Right lobe of liver (tissue), 6 donors: ENCODE data around the gene NRBF2. TPM values are rescaled to one million over a fixed set of nuclear protein-coding genes. Genes with fewer than 3 reads are reported as not detected.

Experiments used
- ATAC-seq, 4 donors: fragments of 200-7000 bp; cut with Tn5 transposase; one replicate each; pipeline ENCODE4 v1.9.1; 2020; ENCODE audit warnings: mild to moderate bottlenecking in 4 of 4, moderate library complexity in 4 of 4
- DNase-seq, 3 donors: peaks; one replicate each; pipeline ENCODE4 v3.0.0-alpha.2; 2020
- H3K27ac ChIP-seq, 3 donors: fragments of 200-600 bp; one replicate each; pipeline ENCODE4 v1.8.0; 2022
- H3K27me3 ChIP-seq, 2 donors: fragments of 200-600 bp; one replicate each; pipeline ENCODE4 v1.8.0; 2022
- H3K36me3 ChIP-seq, 4 donors: fragments of 200-600 bp; sonication (generic) in 1 of 4; one replicate each; pipeline versions ENCODE4 v1.5.1 to v1.8.0; 2017 to 2022; ENCODE audit warnings: control low read depth in 1 of 4
- H3K4me1 ChIP-seq, 4 donors: fragments of 200-600 bp; sonication (generic) in 1 of 4; one replicate each; pipeline versions ENCODE4 v1.5.1 to v1.8.0; 2017 to 2022; ENCODE audit warnings: control low read depth in 1 of 4
- H3K4me3 ChIP-seq, 3 donors: fragments of 200-600 bp; one replicate each; pipeline ENCODE4 v1.8.0; 2022
- H3K9me3 ChIP-seq, 4 donors: fragments of 200-600 bp; sonication (generic) in 1 of 4; one replicate each; pipeline versions ENCODE4 v1.5.1 to v1.8.0; 2017 to 2022; ENCODE audit warnings: control low read depth in 1 of 4
- POLR2A ChIP-seq: fragments of 450-650 bp; IDR thresholded peaks from one replicate; pipeline ENCODE4 v1.6.1; 2017; ENCODE audit warnings: antibody characterized with exemption, mild to moderate bottlenecking
- WGBS: methylation state at CpG from one replicate; pipeline ENCODE4 v1.1.6; 2018; ENCODE audit warnings: low coverage, low lambda C conversion rate; ENCODE audit not compliant: insufficient coverage; ENCODE audit errors: missing lambda C conversion rate; 5-methylcytosine and 5-hydroxymethylcytosine counted together
- intact Hi-C, 2 donors: fragments of 100-400 bp; cut with DNase I; formaldehyde crosslinking; loops; one replicate each; pipeline versions ENCODE4 v1.11.2 to v1.14.1; 2022
- total RNA-seq, 6 experiments: library from RNA; depleted of rRNA in 2 of 6; stranded (reverse); fragments of >200 nt in 2 of 6; fragmentation: NEBNext Ultra II Directional in 3 of 6; extraction: Animal tissue kit (Norgen Biotek cat#: 25700) in 3 of 6; gene quantifications; one replicate each; pipeline versions ENCODE4 v1.1.0 to v1.2.4, GENCODE V29; 2016 to 2023
- TF ChIP-seq, protein P1 (sequence below), 4 donors: fragments of 200-600 bp in 3 of 4; fragments of 450-650 bp in 1 of 4; IDR thresholded peaks; one replicate each; pipeline versions ENCODE4 v1.5.1 to v1.8.0; 2016 to 2022; ENCODE audit warnings: antibody characterized with exemption in 4 of 4, mild to moderate bottlenecking in 2 of 4
- donor health status: DM: no; HTN: yes; CAD: no.
- donor health status: DM: no; HTN: no; CAD: no.
- donor health status: DM: no; HTN: no; CAD: no.
- donor health status: DM: no; HTN: yes; CAD: no.
- donor health status: DM: no; HTN: yes; CAD: no.

The NRBF2 gene
- total RNA-seq, 6 experiments from 2014 or later, result 15.9 to 32.3 (median 22.8) TPM

DNA sequence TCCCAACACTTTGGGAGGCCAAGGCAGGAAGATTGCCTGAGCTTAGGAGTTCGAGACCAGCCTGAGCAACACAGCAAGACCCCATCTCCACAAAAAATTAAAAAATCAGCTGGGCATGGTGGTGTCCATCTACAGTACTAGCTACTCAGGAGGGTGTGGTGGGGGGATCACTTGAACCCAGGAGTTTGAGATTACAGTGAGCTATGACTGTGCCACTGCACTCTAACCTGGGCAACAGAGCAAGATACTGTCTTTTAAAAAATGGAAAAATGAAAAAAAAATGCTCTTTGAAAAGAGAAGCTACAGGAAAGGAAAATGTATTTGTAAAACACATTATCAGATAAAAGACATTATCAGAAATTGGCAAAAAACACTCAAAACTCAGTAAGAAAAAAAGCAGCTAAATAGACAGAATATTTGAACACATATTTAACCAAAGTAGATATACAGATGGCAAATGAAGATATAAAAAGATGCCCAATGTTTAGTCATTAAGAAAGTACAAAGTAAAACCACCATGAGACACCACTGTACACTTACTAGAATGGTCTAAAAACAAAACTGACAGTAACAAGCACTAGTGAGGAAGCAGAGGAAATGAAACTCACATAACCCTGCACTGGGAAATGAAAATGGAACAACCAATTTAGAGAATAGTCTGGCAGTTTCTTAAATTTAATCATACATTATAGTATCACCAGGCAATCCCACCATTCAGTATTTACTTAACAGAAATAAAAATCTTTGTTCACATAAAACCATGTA, 40.5 kb downstream of the NRBF2 start:
- WGBS, result 100% methylated on average over 1 of the region's 1 CpG
- H3K9me3 ChIP-seq, result no peaks in the 10 kb centered on the region
- peaks cover 0 to 25% (median 11%) of the 10 kb centered on the region in 4 donors for H3K4me1 ChIP-seq
- H3K4me3 ChIP-seq, result no peak overlapping the region
- H3K27me3 ChIP-seq, result no peaks in the 10 kb centered on the region
- intact Hi-C loops, result no loop called here
- peak; percentile 33 to 62 (median 54) for ATAC-seq
- peaks cover 0 to 55% (median 16%) of the 10 kb centered on the region in 4 donors for H3K36me3 ChIP-seq
- no peak overlapping the region for H3K27ac ChIP-seq
- TF ChIP-seq, protein P1, sequence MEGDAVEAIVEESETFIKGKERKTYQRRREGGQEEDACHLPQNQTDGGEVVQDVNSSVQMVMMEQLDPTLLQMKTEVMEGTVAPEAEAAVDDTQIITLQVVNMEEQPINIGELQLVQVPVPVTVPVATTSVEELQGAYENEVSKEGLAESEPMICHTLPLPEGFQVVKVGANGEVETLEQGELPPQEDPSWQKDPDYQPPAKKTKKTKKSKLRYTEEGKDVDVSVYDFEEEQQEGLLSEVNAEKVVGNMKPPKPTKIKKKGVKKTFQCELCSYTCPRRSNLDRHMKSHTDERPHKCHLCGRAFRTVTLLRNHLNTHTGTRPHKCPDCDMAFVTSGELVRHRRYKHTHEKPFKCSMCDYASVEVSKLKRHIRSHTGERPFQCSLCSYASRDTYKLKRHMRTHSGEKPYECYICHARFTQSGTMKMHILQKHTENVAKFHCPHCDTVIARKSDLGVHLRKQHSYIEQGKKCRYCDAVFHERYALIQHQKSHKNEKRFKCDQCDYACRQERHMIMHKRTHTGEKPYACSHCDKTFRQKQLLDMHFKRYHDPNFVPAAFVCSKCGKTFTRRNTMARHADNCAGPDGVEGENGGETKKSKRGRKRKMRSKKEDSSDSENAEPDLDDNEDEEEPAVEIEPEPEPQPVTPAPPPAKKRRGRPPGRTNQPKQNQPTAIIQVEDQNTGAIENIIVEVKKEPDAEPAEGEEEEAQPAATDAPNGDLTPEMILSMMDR (IDR thresholded peaks at IDR 0.05), result no peak
- no peak for TF ChIP-seq POLR2A
- DNase-seq, result no peak

DNA sequence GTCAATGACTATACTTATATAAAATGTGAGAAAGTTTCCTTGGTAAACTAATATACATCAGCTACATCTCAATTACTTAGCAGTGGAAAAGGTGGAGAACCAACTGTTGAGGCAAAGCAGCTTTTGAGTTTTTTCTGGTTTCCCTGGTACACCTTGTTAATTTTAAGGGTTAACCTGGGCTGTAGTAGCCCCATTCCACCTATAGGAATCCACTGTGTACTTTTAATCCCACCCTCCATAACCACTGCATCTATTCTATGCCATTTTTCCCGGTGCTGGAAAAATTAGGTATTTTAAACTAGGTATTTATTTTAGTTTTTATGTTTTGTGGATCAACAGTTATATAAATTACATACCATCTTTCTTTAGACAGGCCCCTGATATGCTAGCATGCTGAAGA, 42.4 kb downstream of the NRBF2 start:
- Histone ChIP-seq H3K27me3 (no peaks in the 10 kb centered on the region), H3K4me1 (peaks cover 0 to 8% (median 4%) of the 10 kb centered on the region in 4 donors), H3K36me3 (peaks cover 0 to 65% (median 14%) of the 10 kb centered on the region in 4 donors), H3K9me3 (no peaks in the 10 kb centered on the region), H3K27ac (no peak overlapping the region), H3K4me3 (no peak overlapping the region)
- 93% methylated on average over 1 of the region's 1 CpG for WGBS
- intact Hi-C loops, result no loop called here
- ATAC-seq (no peak), DNase-seq (no peak)
- TF ChIP-seq POLR2A, result no peak
- TF ChIP-seq, protein P1 (IDR thresholded peaks at IDR 0.05), result no peak

DNA sequence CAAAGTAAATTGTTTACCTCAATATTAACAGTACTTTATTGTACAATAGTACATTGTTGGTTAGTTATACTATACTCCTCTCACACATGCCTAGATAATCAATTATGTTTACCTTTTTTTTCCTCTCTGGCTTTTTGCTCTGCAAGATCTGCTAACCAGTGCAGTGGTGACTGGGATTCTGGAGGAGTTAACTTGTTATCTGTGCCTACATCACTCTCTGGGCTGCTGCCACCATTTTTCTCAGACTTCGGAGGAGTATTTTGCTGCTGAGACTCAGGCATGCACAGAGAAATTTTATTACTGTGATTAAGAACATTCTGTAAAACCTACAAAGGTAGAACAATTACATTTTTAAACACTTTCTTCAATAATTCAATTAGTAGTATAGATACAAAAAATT, 59.7 kb downstream of the NRBF2 start:
- intact Hi-C loops, result no loop called here
- no peak for ATAC-seq

DNA sequence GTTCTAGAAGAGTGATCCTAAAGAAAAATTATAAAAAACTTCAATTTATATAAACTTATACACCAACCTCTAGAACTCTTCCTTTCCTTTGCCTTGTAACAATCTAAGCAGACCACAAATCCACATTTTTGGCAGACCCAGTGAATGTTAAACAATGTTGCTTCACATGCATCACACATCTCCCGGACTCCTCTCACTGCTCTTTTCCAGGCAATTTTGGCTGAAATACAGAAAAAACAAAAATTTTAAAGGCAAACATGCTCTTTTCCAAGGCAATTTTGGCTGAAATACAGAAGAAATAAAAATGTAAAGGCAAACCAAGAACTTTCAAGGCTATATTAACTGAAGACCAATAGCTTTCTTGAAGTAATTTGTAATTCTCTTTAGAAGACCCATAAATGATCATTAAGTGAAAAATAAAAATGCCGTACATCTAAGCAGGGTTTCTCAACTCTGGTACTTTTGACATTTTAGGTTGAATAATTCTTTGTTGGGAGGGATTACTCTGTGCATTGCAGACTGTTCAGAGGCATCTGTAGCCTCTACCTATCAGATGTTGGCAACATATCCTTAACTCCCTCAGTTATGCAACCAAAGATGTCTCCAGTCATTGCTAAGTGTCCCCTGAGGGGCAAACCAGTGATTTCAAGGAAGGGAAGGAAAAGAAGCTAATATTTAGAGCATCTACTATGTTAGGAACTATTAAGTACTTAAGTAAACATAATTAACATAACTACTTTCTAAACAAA, 64.4 kb downstream of the NRBF2 start:
- H3K27me3 ChIP-seq, result no peaks in the 10 kb centered on the region
- ATAC-seq, result peak; percentile 65 to 76 (median 71)
- WGBS, result 46% methylated on average over 2 of the region's 2 CpGs

More for the DNA sequence above, 59.7 kb downstream of the NRBF2 start:
- Histone ChIP-seq H3K9me3 (no peaks in the 10 kb centered on the region), H3K27ac (no peak overlapping the region), H3K4me1 (peaks cover 0 to 6% (median 0%) of the 10 kb centered on the region in 4 donors), H3K4me3 (no peak overlapping the region), H3K36me3 (peaks cover 0 to 84% (median 36%) of the 10 kb centered on the region in 4 donors), H3K27me3 (no peaks in the 10 kb centered on the region)
- DNase-seq, result no peak
- no peak for TF ChIP-seq POLR2A
- TF ChIP-seq, protein P1 (IDR thresholded peaks at IDR 0.05), result no peak
- WGBS, result 65% methylated on average over 1 of the region's 1 CpG

More for the DNA sequence above, 64.4 kb downstream of the NRBF2 start:
- peaks cover 0 to 10% (median 2%) of the 10 kb centered on the region in 4 donors for H3K4me1 ChIP-seq
- H3K36me3 ChIP-seq, result peaks cover 0 to 60% (median 14%) of the 10 kb centered on the region in 4 donors
- intact Hi-C loops, result no loop called here
- H3K4me3 ChIP-seq, result no peak overlapping the region
- no peak overlapping the region for H3K27ac ChIP-seq
- H3K9me3 ChIP-seq, result no peaks in the 10 kb centered on the region
- TF ChIP-seq POLR2A, result no peak
- TF ChIP-seq, protein P1 (IDR thresholded peaks at IDR 0.05), result no peak
- DNase-seq, result no peak
